22Rv1 (cell line): ENCODE data around the gene HPD.

Source experiments
- ZFX ChIP-seq: fragments of 450-650 bp; IDR thresholded peaks from 2 replicates; pipeline ENCODE4 v1.6.1; 2017; ENCODE audit warnings: antibody characterized with exemption, borderline replicate concordance
- TF ChIP-seq, protein P1 (sequence below): fragments of 450-650 bp; IDR thresholded peaks from 2 replicates; pipeline ENCODE4 v1.5.1; 2017; ENCODE audit warnings: mild to moderate bottlenecking

DNA sequence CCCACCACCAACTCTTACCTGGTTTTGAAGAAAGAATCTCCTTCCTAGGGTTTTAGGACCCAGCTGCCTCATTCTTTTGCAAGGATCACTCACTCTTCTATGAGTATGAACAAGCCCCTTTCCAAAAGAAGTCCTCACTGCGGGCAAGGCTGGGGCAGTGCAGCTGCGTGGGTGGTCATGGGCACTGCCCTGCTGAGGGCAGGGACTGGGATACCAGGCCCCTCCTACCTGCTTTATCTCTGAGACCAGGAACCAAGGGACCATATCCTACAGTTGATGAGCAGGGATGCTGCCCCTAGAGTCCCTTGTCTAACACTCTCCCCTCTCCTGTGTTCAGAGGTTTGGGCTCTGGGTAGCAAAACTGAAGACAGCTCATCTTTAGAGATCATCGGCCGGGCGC is 20.5 kb downstream of the HPD start:
- TF ChIP-seq, protein P1, sequence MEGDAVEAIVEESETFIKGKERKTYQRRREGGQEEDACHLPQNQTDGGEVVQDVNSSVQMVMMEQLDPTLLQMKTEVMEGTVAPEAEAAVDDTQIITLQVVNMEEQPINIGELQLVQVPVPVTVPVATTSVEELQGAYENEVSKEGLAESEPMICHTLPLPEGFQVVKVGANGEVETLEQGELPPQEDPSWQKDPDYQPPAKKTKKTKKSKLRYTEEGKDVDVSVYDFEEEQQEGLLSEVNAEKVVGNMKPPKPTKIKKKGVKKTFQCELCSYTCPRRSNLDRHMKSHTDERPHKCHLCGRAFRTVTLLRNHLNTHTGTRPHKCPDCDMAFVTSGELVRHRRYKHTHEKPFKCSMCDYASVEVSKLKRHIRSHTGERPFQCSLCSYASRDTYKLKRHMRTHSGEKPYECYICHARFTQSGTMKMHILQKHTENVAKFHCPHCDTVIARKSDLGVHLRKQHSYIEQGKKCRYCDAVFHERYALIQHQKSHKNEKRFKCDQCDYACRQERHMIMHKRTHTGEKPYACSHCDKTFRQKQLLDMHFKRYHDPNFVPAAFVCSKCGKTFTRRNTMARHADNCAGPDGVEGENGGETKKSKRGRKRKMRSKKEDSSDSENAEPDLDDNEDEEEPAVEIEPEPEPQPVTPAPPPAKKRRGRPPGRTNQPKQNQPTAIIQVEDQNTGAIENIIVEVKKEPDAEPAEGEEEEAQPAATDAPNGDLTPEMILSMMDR: no peak
- TF ChIP-seq ZFX: no peak
